Measurements from ENCODE around the gene PRKN.
"Not testable (repeated sequence)": the region's sequence is repeated elsewhere in the genome, so short reads cannot be mapped to it uniquely, and the experiment has no call there.

PRKN gene

GRCh38 chr6:161830866-161831616 lies 896.5 kb downstream of the PRKN start:
- DNase-seq, result no peak

DNA sequence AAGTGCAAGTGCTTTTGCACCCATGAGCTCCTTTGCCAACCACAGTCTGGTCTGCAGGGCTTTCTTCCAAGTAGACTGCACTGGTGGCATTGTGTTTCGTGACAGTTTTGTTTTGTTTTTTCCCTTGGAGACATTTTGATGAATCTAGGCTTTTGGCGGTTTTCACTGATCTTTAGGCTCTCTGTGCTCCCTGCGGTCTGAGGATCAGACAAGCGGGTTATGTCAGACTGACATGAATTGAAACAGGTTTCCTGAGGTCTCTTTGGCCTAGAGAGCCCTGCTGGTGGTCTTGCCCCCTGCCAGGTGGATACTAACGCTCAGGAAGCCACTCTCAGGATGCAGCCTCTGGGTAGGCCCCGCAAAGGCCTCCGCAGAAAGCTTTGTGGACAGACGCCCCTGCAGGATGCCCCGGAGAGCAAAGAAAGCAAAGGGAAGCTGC lies 898.3 kb downstream of the PRKN start:
- no peak for DNase-seq

DNA sequence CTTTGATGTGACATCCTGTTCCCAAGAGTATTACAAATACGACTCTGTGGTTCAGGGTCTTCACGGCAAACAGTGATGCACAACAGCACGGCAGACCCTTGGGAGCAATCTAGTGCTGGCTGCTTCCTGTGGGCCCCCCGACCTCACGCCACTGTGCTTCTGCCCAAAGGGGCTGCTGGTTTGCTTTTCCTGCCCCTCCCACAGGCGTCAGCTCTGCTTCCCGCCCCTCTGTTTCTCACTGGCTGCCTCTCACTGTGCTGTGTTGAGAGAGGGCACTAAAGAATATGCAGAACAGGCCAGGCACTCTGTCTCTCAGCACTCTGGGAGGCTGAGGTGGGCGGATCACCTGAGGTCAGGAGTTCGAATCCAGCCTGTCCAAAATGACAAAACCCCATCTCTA lies 899.2 kb downstream of the PRKN start:
- DNase-seq, result no peak

- DNase-seq, result no peak
Measured at GRCh38 chr6:161826512-161826911, 901.1 kb downstream of the PRKN start.

- DNase-seq, result not testable (repeated sequence)
Measured at GRCh38 chr6:161822204-161822603, 905.4 kb downstream of the PRKN start.

GRCh38 chr6:161817881-161818280 lies 909.7 kb downstream of the PRKN start:
- no peak for DNase-seq

DNA sequence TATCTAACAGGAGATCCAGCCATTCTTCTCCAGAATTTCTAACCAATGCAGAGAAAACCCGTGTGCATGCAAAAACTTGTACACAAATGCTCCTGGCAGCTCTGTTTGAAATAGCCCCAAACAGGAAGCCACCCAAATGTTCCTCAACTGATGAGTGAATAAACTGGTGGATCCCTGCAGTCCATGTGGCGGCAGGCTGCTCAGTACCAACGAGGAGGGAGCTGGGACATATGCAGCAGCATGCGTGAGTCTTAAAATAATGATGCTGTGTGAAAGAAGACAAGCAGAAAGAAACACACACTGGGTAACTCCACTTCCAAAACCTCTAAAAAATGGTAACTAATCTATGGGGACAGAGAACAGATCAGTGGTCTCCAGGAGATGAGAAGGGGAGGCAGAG lies 911.6 kb downstream of the PRKN start:
- no peak for DNase-seq

GRCh38 chr6:161813156-161813555 lies 914.4 kb downstream of the PRKN start:
- no peak for DNase-seq

- DNase-seq, result no peak
Measured at GRCh38 chr6:161809971-161810370, 917.6 kb downstream of the PRKN start.

GRCh38 chr6:161804838-161805237 lies 922.7 kb downstream of the PRKN start:
- DNase-seq, result no peak

GRCh38 chr6:161803131-161803530 lies 924.4 kb downstream of the PRKN start:
- DNase-seq, result no peak

- DNase-seq, result no peak
Measured at GRCh38 chr6:161802231-161802630, 925.3 kb downstream of the PRKN start.

- no peak for DNase-seq
Measured at GRCh38 chr6:161798844-161799394, 928.6 kb downstream of the PRKN start.

DNA sequence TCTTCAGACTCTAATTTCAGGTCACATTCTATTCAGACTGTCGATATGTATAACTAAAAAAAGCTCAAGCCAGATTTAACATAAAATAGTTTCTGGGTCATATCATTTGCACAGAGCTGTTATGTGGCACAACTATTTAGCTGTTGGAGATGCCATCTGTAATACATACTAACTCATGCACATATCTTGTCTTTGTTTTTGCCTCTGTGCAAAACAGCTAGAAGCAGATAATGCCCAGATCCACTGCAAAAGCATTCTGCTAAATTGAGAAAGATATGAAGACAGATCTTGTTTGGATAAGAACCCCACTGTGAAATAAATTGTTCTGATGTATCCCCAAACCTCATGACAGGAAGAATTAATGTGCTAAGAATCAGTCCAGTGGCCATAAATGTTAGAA lies 930.9 kb downstream of the PRKN start:
- no peak for DNase-seq

DNA sequence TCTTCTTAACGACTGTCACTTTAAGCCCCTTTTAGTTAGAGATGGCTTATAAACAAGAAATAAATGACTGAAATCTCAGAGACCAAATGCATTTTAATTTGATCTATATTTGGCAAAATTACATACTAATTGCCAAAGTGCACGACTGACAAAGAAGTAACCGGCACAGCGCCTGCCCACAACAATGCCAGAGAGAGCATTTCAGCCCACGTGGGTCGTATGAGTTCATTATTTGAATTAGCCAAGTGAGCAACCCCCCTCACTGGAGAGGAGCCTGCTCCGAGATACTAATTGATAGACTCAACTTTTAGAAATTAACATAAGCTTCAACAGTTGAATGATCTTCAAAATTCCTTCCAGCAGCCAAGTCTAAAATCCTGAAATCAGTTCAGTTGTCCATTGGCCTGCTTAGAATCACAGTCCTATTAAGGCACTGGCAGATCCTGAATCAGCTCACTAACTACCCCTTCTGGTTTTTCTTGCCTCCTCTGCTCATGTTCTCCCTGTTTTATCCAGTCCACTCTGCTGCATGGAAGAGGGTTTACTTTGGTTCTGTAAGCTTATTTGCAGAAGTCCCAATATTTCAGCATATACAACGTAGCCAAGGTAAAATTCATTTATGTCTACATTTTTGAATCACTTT lies 934.6 kb downstream of the PRKN start:
- DNase-seq, result no peak

DNA sequence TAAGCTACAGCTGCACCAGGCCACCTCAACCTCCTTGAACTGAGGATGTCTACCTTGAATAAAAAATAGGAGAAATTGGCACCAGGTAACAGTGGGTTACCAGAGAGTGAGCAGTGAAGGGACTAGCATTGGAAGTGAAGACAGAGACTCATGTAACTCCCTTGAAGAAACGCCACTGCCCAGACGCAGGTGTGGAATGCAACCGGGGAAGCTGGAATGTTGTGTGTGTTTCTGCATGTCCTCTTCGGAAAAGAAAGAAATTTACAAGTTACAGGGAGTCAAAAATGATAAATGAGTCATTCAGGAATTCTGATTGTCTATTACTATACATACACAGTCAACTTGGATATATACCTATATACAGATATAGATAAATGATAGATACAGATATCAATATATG lies 939.0 kb downstream of the PRKN start:
- DNase-seq, result no peak

DNA sequence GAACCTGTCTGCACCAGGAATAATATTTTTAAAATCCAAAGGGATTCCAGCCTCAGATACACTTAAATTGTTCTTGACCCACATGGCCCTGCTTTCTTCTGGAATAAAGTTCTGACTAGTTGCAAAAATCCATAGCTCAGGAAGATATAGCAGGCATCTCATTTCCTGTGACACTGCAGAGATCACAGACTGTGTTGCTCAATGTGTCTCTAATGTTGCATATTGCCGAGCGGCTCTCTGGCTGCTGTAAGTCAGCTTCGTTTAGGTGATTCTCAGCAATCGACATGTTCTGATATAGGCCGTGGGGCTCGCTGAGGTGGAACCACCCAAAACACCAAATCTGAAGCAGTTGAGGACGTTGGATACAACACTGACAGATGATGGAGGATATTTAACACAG lies 955.4 kb downstream of the PRKN start:
- DNase-seq, result no peak

DNA sequence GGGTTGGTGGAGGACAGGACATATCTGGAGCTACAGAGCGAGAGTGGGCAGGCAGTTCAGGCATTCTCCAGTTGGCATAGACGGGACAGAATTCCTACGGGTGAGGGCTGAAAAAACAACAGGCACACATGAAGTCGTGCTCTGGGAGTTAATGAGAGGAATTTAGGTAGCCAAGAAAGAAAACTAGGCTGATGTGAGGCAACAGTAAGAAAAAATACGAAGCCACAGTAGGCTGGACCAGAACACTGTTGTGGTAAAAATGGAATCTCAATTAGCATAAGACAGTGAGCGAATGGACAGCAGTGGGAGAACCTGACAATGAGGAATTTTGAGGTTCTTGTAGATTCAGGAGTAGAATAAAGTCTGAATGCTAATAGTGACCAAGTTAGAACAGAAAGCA lies 965.6 kb downstream of the PRKN start:
- DNase-seq, result no peak

DNA sequence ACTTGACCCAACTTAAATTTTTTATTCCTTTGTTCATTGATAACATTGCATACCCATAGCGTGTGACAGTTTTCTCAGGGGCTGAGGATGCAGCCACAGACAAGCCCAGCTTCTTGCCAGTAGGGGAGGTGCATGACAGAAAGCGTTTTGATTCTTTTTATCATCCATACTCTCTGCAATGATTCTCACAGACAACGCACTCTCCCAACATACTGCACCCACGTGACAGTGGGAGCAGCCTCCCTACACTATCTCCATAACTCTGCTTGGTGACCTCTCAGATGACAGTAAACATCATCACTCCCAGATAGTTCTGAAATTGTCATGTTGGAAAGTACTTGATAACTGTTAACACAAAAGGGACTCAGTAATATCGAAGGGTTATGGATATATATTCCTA lies 972.5 kb downstream of the PRKN start:
- no peak for DNase-seq

- no peak for DNase-seq
Measured at GRCh38 chr6:161750686-161751085, 976.9 kb downstream of the PRKN start.

DNA sequence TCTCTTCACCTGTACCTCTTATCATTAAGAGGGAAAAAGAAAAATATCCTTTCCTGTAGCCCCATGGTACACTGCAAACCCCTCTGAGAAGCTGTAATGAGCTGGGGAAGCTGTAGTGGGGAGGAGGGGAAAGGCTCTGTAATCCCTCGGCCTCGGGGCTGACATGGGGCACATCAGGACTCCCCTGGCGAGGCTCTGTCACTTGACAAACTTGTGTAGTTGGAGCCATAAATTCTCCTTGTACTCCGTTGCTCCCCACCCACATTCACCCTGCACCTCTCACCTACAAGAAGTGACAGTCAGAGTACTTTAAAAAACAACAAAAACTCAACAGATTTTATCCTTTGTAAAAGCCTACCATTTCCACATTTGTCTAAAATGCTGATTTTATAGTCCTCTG lies 978.0 kb downstream of the PRKN start:
- DNase-seq, result no peak

GRCh38 chr6:161748535-161749416 lies 978.8 kb downstream of the PRKN start:
- DNase-seq, result peak in 1 of 2 experiments; percentile 10

- no peak for DNase-seq
Measured at GRCh38 chr6:161747506-161747905, 980.1 kb downstream of the PRKN start.

All from stimulated activated CD4-positive, alpha-beta T cell treated with anti-CD3 and anti-CD28 coated beads, Interleukin-4, amount 100 ng/mL, for 4 hours (primary cell).